ENCODE data around the gene MPG.

- no peak for TF ChIP-seq CTCF (IDR thresholded peaks at IDR 0.05)
- TF ChIP-seq POLR2A (IDR thresholded peaks at IDR 0.05), result no peak
- no peak for TF ChIP-seq EP300 (IDR thresholded peaks at IDR 0.05)
These were observed 41.9 kb downstream of the MPG start for GRCh38 chr16:119835-120491.
